ENCODE measurements around the gene DSCAM. TPM values are rescaled to one million over a fixed set of nuclear protein-coding genes. Genes with fewer than 3 reads are reported as not detected.

DSCAM gene
- total and polyA plus RNA-seq, 12 donors: under 0.01 to 0.11 (median 0.07) TPM; not detected in 5

DNA sequence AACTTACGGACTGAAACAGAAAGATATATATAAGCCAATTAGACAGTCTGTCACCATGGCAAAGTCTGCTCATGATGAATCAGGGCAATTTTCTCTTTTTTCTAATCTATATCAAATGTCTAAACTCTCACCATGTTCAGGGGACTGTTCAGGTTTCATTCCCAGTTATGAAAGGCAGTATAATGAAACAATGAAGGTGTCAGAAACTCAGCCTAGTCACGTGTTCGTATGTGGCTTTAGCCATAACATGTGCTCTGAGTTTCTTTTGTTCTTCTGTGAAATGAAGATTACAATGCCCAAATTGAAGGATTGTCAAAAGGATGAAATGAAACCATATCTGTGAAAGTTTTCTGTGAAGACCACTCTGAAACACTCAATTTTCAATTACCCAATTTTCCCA is 392.9 kb downstream of the DSCAM start:
- Histone ChIP-seq H3K4me1 (replicated peaks in 1 of 2) (no peaks in the 10 kb centered on the region), H3K36me3 (replicated peaks in 1 of 2) (no peaks in the 10 kb centered on the region), H3K27ac (no peak overlapping the region), H3K4me3 (no peak overlapping the region), H3K27me3 (no peaks in the 10 kb centered on the region), H3K9me3 (replicated peaks in 1 of 3) (no peaks in the 10 kb centered on the region)
- no peak for TF ChIP-seq POLR2A (IDR thresholded peaks at IDR 0.05)
- TF ChIP-seq, protein P1, sequence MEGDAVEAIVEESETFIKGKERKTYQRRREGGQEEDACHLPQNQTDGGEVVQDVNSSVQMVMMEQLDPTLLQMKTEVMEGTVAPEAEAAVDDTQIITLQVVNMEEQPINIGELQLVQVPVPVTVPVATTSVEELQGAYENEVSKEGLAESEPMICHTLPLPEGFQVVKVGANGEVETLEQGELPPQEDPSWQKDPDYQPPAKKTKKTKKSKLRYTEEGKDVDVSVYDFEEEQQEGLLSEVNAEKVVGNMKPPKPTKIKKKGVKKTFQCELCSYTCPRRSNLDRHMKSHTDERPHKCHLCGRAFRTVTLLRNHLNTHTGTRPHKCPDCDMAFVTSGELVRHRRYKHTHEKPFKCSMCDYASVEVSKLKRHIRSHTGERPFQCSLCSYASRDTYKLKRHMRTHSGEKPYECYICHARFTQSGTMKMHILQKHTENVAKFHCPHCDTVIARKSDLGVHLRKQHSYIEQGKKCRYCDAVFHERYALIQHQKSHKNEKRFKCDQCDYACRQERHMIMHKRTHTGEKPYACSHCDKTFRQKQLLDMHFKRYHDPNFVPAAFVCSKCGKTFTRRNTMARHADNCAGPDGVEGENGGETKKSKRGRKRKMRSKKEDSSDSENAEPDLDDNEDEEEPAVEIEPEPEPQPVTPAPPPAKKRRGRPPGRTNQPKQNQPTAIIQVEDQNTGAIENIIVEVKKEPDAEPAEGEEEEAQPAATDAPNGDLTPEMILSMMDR (IDR thresholded peaks at IDR 0.05): no peak
- no peak for DNase-seq
- 82 to 92% (median 90%) methylated on average over 3 of the region's 3 CpGs for WGBS, 4 donors
- intact Hi-C loops (cut with DNase I): no loop called here

DNA sequence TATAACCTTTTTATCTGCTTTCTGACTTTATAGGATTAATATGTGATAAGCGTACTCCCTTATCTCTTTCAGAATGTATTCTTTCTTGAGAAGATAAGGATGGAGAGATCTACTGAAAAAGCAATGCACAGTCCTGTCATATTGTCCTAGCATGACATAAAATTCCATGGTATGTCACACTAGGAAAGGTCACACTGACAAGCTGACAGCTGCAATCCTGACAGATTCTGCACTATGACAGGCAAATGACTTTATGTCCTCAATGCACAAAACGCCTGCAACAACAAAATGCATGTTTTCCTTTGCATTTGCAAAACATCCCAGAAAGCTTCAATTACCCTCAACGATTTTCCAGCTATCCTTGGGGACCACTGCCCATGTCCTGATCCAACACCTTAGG is 393.8 kb downstream of the DSCAM start:
- Histone ChIP-seq H3K9me3 (replicated peaks in 1 of 3) (no peaks in the 10 kb centered on the region), H3K4me1 (replicated peaks in 1 of 2) (no peaks in the 10 kb centered on the region), H3K27me3 (no peaks in the 10 kb centered on the region), H3K36me3 (replicated peaks in 1 of 2) (no peaks in the 10 kb centered on the region), H3K4me3 (no peak overlapping the region), H3K27ac (no peak overlapping the region)
- intact Hi-C loops (cut with DNase I): no loop called here
- whole genome bisulfite sequencing, 4 donors: 39 to 65% (median 54%) methylated on average over 3 of the region's 3 CpGs
- no peak for TF ChIP-seq POLR2A (IDR thresholded peaks at IDR 0.05)
- TF ChIP-seq, protein P1 (IDR thresholded peaks at IDR 0.05): no peak
- DNase-seq: no peak

DNA sequence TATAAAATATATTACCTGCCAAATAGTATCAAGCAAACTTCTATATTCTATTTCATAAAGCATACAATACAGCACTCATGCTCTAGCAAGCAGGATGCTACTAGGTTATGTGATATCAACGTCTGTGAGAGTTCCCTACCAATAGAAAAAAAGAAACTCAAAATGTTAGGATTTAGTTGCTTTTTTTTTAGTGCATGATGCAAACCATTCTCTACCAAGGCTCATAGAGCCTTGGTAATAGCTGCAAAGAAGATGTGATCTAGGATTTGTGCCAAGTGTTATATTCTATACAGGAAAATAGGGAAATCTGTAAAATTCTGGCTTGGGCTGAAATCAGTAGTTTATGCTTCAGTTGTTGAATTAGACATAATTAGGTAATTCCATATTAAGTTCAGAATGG is 394.4 kb downstream of the DSCAM start:
- intact Hi-C loops (cut with DNase I): no loop called here
- WGBS, 4 donors: 42 to 63% (median 51%) methylated on average over 1 of the region's 1 CpG
- H3K9me3 ChIP-seq (replicated peaks in 1 of 3): peaks cover 0 to under 1% (median 0%) of the 10 kb centered on the region in 3 donors
- no peak overlapping the region for H3K4me3 ChIP-seq
- H3K27ac ChIP-seq: no peak overlapping the region
- DNase-seq: no peak
- no peaks in the 10 kb centered on the region for H3K36me3 ChIP-seq (replicated peaks in 1 of 2)
- no peak for TF ChIP-seq POLR2A (IDR thresholded peaks at IDR 0.05)
- TF ChIP-seq, protein P1 (IDR thresholded peaks at IDR 0.05): no peak
- no peaks in the 10 kb centered on the region for H3K27me3 ChIP-seq
- H3K4me1 ChIP-seq (replicated peaks in 1 of 2): no peaks in the 10 kb centered on the region

DNA sequence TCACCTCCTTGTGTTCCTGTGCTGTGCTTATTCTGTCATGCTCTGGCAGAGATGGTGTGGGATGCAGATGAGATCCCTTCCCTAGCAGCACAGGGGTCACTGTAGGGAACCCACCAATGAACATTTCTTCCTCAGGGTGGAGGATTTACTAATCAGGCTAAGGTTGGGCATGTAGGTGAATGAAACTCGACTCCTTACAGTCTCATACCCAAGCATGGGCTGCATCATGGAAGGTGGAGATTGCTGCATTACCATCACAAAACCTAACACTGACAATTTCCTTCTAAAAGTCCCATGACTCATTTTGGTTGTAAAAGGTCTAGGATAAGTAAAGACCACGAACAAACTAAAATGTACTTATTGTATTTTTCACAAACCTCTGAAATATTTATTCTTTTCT is 399.9 kb downstream of the DSCAM start:
- Histone ChIP-seq H3K4me3 (no peak overlapping the region), H3K36me3 (replicated peaks in 1 of 2) (no peaks in the 10 kb centered on the region), H3K27me3 (no peaks in the 10 kb centered on the region), H3K27ac (no peak overlapping the region), H3K4me1 (replicated peaks in 1 of 2) (no peaks in the 10 kb centered on the region), H3K9me3 (replicated peaks in 1 of 3) (peaks cover 0 to 4% (median 0%) of the 10 kb centered on the region in 3 donors)
- DNase-seq: no peak
- TF ChIP-seq POLR2A (IDR thresholded peaks at IDR 0.05): no peak
- TF ChIP-seq, protein P1 (IDR thresholded peaks at IDR 0.05): no peak
- intact Hi-C loops (cut with DNase I): no loop called here
- 52 to 67% (median 60%) methylated on average over 2 of the region's 2 CpGs for WGBS, 4 donors
